Astrocyte of the cerebellum (primary cell): Measurements from ENCODE around the gene MTCL1.

Source experiments
- DNase-seq: peaks from one replicate; pipeline ENCODE4 v3.0.0-alpha.2; 2011; ENCODE audit warnings: low read depth
- H3K4me3 ChIP-seq: 2 replicates; pipeline ENCODE4 v1.5.1; 2011; ENCODE audit warnings: mild to moderate bottlenecking, low read depth, low read length, moderate library complexity
- in situ Hi-C: cut with HindIII; loops from 2 replicates; pipeline ENCODE4 v1.10.0; 2017; ENCODE audit warnings: low sequenced_read_pairs
- TF ChIP-seq, protein P1 (sequence below): IDR thresholded peaks from 2 replicates; pipeline ENCODE4 v1.5.1; 2012; ENCODE audit warnings: low read length, low read depth, moderate library complexity, mild to moderate bottlenecking; ENCODE audit errors: missing control alignments

The MTCL1 gene

DNA sequence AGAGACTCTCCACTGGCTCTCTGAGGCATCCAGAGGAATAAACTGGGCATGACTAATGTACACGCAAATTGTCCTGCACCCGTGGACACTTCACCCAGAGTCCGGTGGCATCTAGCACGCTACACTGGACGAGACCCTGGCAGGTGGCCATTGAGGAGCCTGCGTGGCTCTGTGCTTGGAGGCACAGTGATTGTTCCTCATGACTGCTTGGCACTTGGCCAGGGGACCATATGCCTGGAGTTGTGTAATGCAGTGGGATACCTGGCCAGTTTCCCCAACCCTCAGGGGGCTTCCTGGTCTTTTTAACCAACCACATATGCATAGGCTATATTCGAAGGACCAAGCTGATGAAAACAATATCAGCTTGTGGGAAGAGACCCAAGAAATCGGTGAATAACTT is 66.6 kb downstream of the MTCL1 start:
- TF ChIP-seq, protein P1, sequence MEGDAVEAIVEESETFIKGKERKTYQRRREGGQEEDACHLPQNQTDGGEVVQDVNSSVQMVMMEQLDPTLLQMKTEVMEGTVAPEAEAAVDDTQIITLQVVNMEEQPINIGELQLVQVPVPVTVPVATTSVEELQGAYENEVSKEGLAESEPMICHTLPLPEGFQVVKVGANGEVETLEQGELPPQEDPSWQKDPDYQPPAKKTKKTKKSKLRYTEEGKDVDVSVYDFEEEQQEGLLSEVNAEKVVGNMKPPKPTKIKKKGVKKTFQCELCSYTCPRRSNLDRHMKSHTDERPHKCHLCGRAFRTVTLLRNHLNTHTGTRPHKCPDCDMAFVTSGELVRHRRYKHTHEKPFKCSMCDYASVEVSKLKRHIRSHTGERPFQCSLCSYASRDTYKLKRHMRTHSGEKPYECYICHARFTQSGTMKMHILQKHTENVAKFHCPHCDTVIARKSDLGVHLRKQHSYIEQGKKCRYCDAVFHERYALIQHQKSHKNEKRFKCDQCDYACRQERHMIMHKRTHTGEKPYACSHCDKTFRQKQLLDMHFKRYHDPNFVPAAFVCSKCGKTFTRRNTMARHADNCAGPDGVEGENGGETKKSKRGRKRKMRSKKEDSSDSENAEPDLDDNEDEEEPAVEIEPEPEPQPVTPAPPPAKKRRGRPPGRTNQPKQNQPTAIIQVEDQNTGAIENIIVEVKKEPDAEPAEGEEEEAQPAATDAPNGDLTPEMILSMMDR: no peak
- DNase-seq: peak; percentile 85
- in situ Hi-C loops: no loop called here
- H3K4me3 ChIP-seq: no peak overlapping the region

DNA sequence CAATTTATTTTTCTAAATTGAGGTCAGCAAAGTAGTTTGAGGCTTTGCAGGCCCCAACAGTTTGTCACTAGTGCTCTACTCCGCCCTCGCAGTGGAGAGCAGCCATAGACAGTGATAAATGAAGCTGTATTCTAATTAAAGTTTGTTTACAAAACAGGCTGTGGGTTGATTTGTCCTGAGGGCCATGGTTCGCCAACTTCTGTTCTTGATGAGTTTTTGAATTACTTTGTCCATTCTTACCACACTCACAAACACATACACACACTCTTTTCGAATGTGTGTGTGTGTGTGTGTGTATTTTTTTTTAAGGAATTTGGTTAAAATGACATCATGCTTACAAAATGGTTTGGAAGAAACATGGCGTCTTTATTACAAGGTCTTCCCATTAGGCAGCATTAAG is 68.6 kb downstream of the MTCL1 start:
- H3K4me3 ChIP-seq: no peak overlapping the region
- TF ChIP-seq, protein P1: no peak
- DNase-seq: no peak
- in situ Hi-C loops: no loop called here

DNA sequence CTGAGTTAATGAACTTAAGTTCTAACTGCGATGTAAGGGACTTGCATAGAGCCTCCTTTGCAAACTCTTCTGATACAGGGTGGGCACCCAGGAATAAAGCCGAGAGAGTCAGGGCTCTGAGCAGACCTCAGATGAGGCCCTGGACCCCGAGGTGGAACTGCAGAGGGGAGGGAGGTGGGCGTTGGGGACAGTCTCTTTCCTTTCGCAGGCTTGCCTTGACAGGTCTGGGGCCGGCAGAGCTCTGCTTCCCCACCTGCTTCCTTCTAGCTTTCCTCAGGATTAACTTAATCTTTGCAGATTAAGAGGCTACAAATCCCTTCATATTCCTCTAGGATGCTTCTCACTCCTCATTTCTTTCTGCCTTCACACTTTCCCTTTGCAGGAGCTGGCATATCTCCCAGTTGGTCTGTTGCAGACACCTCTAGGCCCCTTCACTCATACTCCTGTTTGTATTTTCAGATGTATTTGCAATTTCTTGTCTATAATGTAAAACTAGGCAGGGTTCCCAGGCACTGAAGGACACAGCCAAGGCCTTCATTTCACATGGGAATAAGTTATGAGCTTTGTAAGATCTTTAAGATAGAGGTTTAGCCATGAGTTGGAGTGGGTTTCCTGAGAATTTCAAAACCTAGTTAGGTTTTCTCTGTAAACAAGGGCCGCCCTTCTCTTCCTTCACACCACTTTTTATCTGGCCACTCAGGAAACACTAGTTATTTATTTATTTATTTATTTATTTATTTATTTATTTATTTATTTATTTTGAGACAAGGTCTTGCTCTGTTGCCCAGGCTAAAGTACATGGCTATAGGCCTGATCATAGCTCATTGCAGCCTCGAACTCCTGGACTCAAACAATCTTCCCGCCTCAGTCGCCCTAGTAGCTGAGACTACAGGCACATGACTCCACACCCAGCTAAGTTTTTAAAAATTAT is 70.9 kb downstream of the MTCL1 start:
- TF ChIP-seq, protein P1: no peak
- no peak for DNase-seq
- in situ Hi-C loops: no loop called here
- H3K4me3 ChIP-seq: no peak overlapping the region

DNA sequence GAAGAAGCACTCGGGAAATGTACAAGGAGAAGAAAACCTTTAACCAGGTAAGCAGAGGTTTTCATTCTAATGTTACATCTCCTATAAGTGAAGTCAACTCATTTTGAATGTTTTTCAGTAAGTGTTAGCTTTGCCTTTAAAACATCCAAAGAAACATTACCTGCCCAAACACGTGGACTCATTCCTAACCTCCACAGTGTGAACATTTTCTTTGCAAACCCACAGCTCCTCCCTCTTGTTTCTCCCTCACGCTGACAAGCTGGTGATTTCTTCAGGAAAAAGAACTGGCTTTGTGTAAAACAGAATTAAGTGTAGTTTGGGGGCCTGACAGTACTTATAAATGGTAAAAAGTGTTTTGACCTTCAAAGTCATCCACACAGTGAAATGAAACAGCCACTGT is 72.5 kb downstream of the MTCL1 start:
- in situ Hi-C loops: no loop called here
- no peak for DNase-seq
- TF ChIP-seq, protein P1: no peak
- no peak overlapping the region for H3K4me3 ChIP-seq

DNA sequence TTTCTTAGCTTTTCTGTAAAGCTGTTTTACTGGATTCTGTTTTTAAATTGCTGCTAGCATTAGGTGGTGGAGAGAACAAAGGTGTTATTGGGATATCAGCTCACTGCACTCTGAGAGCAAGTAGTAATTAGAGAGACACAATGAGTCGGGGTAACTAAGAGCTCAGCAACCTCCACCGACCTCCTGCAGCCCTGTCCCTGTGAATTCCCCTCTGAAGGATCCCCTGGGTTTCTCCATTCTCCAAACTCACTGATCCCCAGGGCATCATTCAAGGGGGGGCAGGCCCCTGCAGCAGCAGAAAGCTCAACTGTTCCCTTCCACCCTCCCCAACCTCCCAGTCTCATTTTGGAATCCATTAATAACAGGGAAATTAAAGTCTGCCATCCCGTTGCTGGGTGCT is 73.0 kb downstream of the MTCL1 start:
- in situ Hi-C loops: no loop called here
- H3K4me3 ChIP-seq: no peak overlapping the region
- TF ChIP-seq, protein P1: no peak
- DNase-seq: no peak

DNA sequence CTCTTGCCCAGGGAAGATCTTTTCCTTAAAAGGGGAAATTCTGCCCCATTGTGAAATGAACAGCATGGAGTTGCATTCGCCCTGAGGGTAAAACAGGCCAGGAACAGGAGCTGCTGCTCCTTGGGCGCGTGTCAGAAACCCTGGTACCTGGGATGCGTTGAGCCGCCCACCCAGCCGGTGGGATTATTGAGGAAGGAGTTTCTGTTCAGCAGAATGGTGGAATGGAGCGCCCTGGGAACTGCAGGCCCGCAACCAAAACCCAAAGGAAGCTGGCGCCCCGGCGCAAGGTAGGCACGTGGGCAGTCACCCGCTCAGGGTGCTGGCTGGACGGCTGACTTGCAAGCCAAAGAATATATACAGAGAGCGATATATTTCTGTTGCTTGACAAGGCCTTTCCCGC is 73.5 kb downstream of the MTCL1 start:
- DNase-seq: no peak
- TF ChIP-seq, protein P1: no peak
- H3K4me3 ChIP-seq: no peak overlapping the region
- in situ Hi-C loops: no loop called here
